Measurements from ENCODE around the gene RNASE11. TPM values are rescaled to one million over a fixed set of nuclear protein-coding genes. Genes with fewer than 3 reads are reported as not detected.

Gene RNASE11
- total and polyA plus RNA-seq, 2 donors (not counting 1 experiment from before 2014, with no cell fraction given): not detected

DNA sequence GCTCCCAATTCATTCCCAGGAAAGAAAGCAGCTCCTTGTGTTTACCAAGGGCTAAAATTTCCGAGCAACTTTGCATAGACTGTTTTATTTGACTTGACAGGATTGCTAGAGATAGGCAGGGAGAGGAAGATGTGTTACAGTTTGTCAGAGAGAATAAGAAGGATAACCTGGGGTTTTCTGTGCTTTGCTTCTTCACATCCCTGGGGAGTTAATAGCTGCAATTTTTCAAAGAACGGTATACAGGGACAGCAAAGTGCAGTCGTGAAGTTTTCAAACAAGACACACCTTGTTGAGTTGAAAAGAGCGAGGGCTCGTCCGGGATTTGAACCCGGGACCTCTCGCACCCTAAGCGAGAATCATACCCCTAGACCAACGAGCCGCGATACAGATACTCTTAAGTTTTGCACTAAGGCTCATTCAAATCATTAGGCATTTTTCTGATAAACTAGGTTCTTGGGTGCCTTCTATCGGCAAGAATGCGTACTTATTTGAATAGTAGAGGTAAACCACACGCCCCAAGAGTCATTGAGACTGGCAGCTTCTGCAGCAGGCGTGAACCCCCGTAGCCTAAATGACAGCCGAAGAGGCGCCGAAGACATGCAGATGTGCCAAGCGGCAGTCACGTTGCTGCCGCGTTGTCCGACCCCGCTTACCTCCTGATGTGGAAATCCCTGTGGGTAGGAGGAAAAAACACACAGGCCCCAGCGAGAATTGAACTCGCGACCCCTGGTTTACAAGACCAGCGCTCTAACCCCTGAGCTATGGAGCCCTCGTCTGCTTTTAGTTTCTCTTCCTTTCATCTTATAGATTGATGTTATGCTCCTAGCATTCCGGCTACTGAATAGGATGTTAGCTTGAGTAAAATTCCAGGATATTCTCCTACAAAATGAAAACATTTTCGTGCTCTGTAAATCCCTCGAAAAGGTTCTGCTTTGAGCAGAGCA, 25.6 kb upstream of the RNASE11 start:
- no peaks in the 10 kb centered on the region for H3K27me3 ChIP-seq (ENCODE audit: control insufficient read depth, insufficient read depth, low read length)
- peak overlapping the region; percentile 30 to 73 (median 63) for H3K4me3 ChIP-seq (replicated peaks in 1 of 4; ENCODE audit: control extremely low read depth in 1 of 4, insufficient read depth in 1 of 4, low read depth in 3 of 4, low read length in 4 of 4)
- no peak overlapping the region for H3K9ac ChIP-seq (ENCODE audit: insufficient read depth, low read length)
- DNase-seq (ENCODE audit: low read depth in 2 of 2): peak; percentile 97 to 98
- no peaks in the 10 kb centered on the region for H3K4me1 ChIP-seq (ENCODE audit: control insufficient read depth, extremely low read depth, insufficient read depth, low read length)
- no peak for TF ChIP-seq EZH2 (IDR thresholded peaks at IDR 0.05; ENCODE audit: low read length, missing control alignments)
- TF ChIP-seq, protein P1, sequence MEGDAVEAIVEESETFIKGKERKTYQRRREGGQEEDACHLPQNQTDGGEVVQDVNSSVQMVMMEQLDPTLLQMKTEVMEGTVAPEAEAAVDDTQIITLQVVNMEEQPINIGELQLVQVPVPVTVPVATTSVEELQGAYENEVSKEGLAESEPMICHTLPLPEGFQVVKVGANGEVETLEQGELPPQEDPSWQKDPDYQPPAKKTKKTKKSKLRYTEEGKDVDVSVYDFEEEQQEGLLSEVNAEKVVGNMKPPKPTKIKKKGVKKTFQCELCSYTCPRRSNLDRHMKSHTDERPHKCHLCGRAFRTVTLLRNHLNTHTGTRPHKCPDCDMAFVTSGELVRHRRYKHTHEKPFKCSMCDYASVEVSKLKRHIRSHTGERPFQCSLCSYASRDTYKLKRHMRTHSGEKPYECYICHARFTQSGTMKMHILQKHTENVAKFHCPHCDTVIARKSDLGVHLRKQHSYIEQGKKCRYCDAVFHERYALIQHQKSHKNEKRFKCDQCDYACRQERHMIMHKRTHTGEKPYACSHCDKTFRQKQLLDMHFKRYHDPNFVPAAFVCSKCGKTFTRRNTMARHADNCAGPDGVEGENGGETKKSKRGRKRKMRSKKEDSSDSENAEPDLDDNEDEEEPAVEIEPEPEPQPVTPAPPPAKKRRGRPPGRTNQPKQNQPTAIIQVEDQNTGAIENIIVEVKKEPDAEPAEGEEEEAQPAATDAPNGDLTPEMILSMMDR (conservative IDR thresholded peaks at IDR 0.05 in 1 of 2, IDR thresholded peaks at IDR 0.05 in 1 of 2; ENCODE audit: low read depth in 1 of 2, low read length in 2 of 2): peak; percentile 68 to 74
- no peaks in the 10 kb centered on the region for H3K36me3 ChIP-seq (ENCODE audit: control insufficient read depth, insufficient read depth, low read length)
- no peak overlapping the region for H3K27ac ChIP-seq (ENCODE audit: insufficient read depth, low read length)
- H2AFZ ChIP-seq (ENCODE audit: low read length): peak overlapping the region; percentile 57
- H4K20me1 ChIP-seq (ENCODE audit: control insufficient read depth, extremely low read depth, insufficient read depth, low read length): no peaks in the 10 kb centered on the region
- peak overlapping the region; percentile 77 for H3K4me2 ChIP-seq (ENCODE audit: extremely low read depth, insufficient read depth, low read length)
- no peaks in the 10 kb centered on the region for H3K9me3 ChIP-seq (ENCODE audit: control insufficient read depth, insufficient read depth, low read depth, low read length)
- no peaks in the 10 kb centered on the region for H3K79me2 ChIP-seq (ENCODE audit: control insufficient read depth, insufficient read depth, low read length)

DNA sequence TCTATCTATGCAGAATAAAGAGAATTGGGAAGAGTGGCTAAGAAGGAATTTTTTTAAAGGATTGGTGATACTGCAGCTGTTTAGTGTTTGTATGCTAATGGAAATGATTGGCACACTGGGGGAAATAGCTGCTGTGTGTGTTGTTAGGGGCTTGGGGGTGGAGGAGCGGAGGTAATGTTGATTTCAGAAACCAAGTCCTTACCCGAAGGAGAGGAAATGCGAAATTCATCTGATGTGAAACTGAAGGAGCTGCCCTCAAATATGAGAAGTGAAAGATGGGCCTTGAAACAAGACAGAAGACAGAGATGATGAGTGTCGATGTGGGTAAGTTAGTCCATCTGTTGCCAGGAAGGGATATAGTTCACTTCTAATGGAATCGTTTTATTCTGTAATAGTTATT, 24.6 kb upstream of the RNASE11 start:
- Histone ChIP-seq H3K27ac (ENCODE audit: insufficient read depth, low read length) (no peak overlapping the region), H3K27me3 (ENCODE audit: control insufficient read depth, insufficient read depth, low read length) (no peaks in the 10 kb centered on the region), H3K4me1 (ENCODE audit: control insufficient read depth, extremely low read depth, insufficient read depth, low read length) (no peaks in the 10 kb centered on the region), H3K36me3 (ENCODE audit: control insufficient read depth, insufficient read depth, low read length) (no peaks in the 10 kb centered on the region), H3K4me3 (replicated peaks in 1 of 4; ENCODE audit: control extremely low read depth in 1 of 4, insufficient read depth in 1 of 4, low read depth in 3 of 4, low read length in 4 of 4) (no peak overlapping the region), H3K9me3 (ENCODE audit: control insufficient read depth, insufficient read depth, low read depth, low read length) (no peaks in the 10 kb centered on the region), H3K4me2 (ENCODE audit: extremely low read depth, insufficient read depth, low read length) (no peak overlapping the region), H4K20me1 (ENCODE audit: control insufficient read depth, extremely low read depth, insufficient read depth, low read length) (no peaks in the 10 kb centered on the region), H3K79me2 (ENCODE audit: control insufficient read depth, insufficient read depth, low read length) (no peaks in the 10 kb centered on the region), H3K9ac (ENCODE audit: insufficient read depth, low read length) (no peak overlapping the region), H2AFZ (ENCODE audit: low read length) (no peak overlapping the region)
- TF ChIP-seq EZH2 (IDR thresholded peaks at IDR 0.05; ENCODE audit: low read length, missing control alignments): no peak
- TF ChIP-seq, protein P1 (conservative IDR thresholded peaks at IDR 0.05 in 1 of 2, IDR thresholded peaks at IDR 0.05 in 1 of 2; ENCODE audit: low read depth in 1 of 2, low read length in 2 of 2): no peak
- DNase-seq (ENCODE audit: low read depth in 2 of 2): no peak

DNA sequence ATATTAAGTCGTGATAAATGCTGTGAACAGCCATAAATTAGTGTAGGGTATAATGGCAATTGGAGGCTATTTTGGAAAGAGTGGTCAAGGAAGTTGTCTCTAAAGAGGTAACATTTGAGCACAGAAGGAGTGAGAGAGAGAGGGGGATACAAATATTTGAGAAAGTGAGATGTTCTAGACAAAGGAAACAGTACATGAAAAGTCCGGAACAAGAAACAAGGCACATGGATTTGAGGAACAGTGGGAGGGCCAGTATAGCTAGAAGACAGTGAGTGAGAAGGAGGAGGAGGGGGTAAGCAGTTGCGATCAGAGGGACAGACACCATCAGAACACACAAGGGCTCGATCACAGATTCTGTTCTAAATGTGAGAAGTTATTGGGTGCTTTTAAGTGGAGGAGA, 23.5 kb upstream of the RNASE11 start:
- H3K79me2 ChIP-seq (ENCODE audit: control insufficient read depth, insufficient read depth, low read length): no peaks in the 10 kb centered on the region
- no peaks in the 10 kb centered on the region for H3K9me3 ChIP-seq (ENCODE audit: control insufficient read depth, insufficient read depth, low read depth, low read length)
- H3K4me2 ChIP-seq (ENCODE audit: extremely low read depth, insufficient read depth, low read length): no peak overlapping the region
- no peaks in the 10 kb centered on the region for H3K4me1 ChIP-seq (ENCODE audit: control insufficient read depth, extremely low read depth, insufficient read depth, low read length)
- no peaks in the 10 kb centered on the region for H3K27me3 ChIP-seq (ENCODE audit: control insufficient read depth, insufficient read depth, low read length)
- no peak overlapping the region for H3K9ac ChIP-seq (ENCODE audit: insufficient read depth, low read length)
- TF ChIP-seq, protein P1 (conservative IDR thresholded peaks at IDR 0.05 in 1 of 2, IDR thresholded peaks at IDR 0.05 in 1 of 2; ENCODE audit: low read depth in 1 of 2, low read length in 2 of 2): no peak
- TF ChIP-seq EZH2 (IDR thresholded peaks at IDR 0.05; ENCODE audit: low read length, missing control alignments): no peak
- H3K27ac ChIP-seq (ENCODE audit: insufficient read depth, low read length): no peak overlapping the region
- H3K36me3 ChIP-seq (ENCODE audit: control insufficient read depth, insufficient read depth, low read length): no peaks in the 10 kb centered on the region
- H3K4me3 ChIP-seq (replicated peaks in 1 of 4; ENCODE audit: control extremely low read depth in 1 of 4, insufficient read depth in 1 of 4, low read depth in 3 of 4, low read length in 4 of 4): no peak overlapping the region
- H2AFZ ChIP-seq (ENCODE audit: low read length): no peak overlapping the region
- H4K20me1 ChIP-seq (ENCODE audit: control insufficient read depth, extremely low read depth, insufficient read depth, low read length): no peaks in the 10 kb centered on the region
- DNase-seq (ENCODE audit: low read depth in 2 of 2): no peak
